Inferior parietal cortex (tissue), 1 donor: Measurements from ENCODE around the gene LZTS3.
"Not testable (repeated sequence)": the region's sequence is repeated elsewhere in the genome, so short reads cannot be mapped to it uniquely, and the experiment has no call there.

ENCODE experiments used
- DNase-seq: peaks from one replicate; pipeline ENCODE4 v3.0.0-alpha.2; 2016; ENCODE audit errors: extremely low spot score

Gene LZTS3

DNA sequence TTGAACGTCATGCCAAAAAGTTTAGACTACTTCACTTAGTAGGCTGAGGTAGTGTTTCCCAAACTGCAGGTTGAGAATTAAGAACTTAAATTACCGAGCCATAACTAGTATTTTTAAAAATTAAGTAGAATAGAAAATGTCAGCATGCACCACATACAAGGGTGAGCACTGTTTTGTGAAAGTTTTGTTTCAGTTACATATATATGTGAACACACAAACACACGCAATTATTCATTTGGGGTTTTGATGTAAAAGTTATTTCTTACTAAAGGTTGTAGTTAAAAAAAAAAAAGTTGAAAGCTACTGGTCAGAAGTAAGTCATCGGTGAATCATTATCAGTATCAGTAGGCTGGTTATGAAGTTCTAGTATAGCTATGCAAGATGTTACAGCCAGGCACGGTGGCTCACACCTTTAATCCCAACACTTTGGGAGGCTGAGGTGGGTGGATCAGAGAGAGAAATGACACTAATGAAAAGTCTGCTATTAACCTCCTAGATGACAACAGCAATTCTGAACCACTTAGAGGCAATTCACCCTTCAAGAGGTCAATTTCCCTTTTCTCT, 37.8 kb downstream of the LZTS3 start:
- no peak for DNase-seq

DNA sequence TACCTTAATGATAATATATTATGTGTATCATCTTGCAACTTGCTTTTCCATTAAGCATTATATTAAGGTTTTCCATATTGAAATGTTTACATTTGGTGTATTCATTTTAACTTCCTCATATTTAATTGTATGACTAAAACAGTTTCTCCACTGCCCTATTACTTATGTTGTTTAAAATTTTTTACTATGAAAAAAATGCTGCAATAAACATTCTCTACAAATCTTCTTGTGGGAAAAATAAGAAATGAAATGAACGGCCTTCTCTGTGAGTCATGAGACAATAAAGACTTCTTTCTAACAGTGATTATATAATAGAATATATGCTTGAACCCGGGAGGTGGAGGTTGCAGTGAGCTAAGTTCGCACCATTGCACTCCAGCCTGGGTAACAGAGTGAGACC, 39.2 kb downstream of the LZTS3 start:
- DNase-seq, result no peak

DNA sequence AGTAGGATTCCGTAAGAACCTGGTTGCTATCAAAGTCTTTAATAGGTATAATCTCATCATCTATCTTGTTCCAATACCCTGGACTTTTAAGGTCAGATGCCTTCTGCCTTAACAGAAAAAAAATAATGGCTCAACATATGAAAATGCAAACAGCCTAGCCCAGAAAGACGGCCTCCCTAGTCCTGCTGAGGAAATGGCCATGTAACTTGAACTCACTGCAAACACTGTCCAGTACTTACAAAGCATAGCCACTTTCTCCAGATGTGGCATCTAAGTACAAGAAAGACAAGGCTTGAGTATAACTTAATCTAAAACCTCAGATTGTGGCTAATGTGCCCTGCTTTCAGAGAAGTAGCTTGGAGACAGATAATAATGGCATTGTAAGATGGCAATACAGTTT, 40.2 kb downstream of the LZTS3 start:
- DNase-seq, result no peak

GRCh38 chr20:3130051-3130600, 43.2 kb downstream of the LZTS3 start:
- no peak for DNase-seq

DNA sequence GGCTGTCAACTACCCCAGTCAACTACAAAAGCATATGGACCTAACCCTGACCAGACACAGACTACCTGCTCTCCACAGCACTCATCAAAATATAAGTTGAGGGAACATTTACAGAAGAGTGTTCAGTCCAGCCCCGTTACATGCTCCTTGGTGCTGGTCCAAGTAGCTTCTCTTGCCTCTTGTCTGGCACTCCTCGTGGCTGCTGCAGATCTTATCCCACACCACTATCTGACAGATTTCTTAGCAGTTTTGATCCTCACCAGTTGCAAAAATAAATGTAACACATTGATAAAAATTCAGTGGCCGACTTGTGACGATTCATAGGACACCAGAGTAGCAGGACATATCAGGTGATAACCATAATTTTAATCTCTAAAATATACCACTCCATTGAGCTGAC, 44.3 kb downstream of the LZTS3 start:
- DNase-seq, result no peak

DNA sequence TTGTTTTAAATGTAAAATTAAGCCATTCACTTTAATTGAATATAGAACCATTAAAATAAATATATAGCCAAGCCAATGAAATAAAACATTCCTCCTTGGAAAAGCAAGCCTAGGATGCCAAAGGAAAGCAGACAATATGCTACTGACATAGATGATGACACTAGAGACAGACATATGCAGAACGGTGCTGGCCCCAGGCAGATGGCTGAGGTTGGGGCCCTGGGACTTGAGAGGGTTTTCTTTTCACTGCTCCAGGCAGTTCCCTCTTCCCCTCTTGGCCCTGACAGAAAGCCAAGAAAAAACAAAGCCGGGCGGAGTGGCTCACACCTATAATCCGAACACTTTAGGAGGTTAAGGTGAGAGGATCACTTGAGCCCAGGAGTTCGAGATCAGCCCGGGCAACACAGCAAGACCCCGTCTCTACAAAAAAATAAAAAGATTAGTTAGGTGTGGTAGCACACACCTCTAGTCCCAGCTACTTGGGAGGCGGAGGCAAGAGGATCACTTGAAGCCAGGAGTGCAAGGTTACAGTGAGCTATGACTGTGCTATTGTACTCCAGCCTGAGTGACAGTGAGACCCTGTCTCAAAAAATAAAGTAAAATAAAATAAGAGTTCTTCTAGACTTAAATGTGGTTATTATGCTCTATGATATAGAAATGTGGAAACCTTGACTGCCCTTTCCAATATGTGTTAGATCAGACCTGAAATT, 44.9 kb downstream of the LZTS3 start:
- DNase-seq, result no peak

- DNase-seq, result no peak
Observed at GRCh38 chr20:3126527-3126859, 46.9 kb downstream of the LZTS3 start.

- not testable (repeated sequence) for DNase-seq
Observed at GRCh38 chr20:3125776-3126526, 47.4 kb downstream of the LZTS3 start.

DNA sequence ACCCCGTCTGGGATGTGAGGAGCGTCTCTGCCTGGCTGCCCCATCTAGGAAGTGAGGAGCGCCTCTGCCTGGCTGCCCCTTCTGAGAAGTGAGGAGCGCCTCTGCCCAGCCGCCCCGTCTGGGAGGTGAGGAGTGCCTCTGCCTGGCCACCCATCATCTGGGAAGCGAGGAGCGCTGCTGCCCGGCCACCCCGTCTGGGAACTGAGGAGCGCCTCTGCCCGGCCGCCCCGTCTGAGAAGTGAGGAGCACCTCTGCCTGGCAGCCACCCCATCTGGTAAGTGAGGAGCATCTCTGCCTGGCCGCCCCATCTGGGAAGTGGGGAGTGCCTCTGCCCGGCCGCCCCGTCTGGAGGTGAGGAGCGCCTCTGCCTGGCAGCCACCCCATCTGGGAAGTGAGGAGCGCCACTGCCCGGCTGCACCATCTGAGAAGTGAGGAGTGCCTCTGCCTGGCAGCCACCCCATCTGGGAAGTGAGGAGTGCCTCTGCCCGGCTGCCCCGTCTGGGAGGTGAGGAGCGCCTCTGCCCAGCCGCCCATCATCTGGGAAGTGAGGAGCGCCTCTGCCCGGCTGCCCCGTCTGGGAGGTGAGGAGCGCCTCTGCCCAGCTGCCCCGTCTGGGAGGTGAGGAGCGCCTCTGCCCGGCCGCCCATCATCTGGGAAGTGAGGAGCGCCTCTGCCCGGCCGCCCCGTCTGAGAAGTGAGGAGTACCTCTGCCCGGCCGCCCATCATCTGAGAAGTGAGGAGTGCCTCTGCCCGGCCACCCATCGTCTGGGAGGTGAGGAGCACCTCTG, 48.4 kb downstream of the LZTS3 start:
- DNase-seq, result not testable (repeated sequence)

DNA sequence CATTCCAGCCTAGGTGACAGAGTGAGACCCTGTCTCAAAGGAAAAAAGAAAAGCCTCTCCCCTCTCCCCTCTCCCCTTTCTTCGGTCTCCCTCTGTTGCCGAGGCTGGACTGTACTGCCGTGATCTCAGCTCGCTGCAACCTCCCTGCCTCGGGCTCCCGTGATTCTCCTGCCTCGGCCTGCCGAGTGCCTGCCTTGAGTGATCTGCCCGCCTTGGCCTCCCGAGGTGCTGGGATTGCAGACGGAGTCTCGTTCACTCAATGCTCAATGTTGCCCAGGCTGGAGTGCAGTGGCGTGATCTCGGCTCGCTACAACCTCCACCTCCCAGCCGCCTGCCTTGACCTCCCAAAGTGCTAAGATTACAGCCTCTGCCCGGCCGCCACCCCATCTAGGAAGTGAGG, 49.2 kb downstream of the LZTS3 start:
- not testable (repeated sequence) for DNase-seq

DNA sequence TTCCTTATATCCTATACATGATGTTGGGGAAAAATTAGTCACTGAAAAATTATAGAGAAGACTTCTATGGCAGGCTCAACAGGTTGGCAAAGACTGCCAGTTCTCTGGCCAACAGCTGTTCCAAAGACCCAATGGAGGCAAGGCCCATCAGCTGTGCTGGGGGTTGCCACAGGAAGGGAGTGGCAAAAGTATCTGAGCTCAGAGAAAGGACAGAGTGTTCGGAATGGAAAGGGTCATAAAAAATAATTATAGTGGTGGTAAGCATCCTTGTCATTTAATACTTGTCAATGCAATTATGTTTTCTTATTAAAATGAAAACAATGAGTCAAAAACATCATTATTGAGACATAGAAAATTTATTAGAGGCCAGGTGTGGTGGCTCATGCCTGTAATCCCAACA, 49.8 kb downstream of the LZTS3 start:
- no peak for DNase-seq

- no peak for DNase-seq
Observed at GRCh38 chr20:3121955-3122610, 51.3 kb downstream of the LZTS3 start.

DNA sequence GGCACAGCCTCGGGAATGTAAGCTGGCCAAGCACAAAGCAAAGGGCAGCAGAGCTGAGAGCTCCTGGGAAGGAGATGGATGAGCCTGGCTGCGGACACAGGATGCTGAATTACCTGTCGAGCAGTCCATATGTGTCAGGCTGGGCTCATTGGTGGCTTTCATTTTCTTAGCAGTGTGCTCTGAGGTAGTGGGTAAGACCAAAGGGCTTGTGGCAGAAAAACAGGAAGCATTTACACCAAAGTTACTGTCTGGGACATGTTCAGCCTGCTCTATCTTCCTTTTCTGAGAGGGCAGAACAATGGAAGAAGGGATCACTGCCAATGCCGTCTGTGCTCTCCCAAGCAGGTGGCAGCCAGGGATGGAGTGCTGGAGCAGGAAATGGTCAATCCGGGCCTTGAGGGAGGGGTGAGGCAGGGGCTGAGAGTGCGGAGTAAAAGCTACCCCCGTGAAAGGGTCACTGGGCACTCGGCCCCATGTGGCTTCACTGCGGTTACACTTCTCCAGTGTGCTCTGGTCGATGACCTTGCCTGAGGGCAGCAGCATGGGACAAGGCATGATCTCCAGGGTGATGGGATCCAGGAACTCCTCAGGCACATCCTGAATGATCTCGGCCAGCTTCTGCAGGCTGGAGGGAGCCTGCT, 52.0 kb downstream of the LZTS3 start:
- no peak for DNase-seq

GRCh38 chr20:3119044-3119443, 54.3 kb downstream of the LZTS3 start:
- no peak for DNase-seq

GRCh38 chr20:3117839-3118379, 55.4 kb downstream of the LZTS3 start:
- peak; percentile 69 for DNase-seq

GRCh38 chr20:3116341-3116740, 57.0 kb downstream of the LZTS3 start:
- no peak for DNase-seq

GRCh38 chr20:3115190-3116107, 57.9 kb downstream of the LZTS3 start:
- peak; percentile 73 for DNase-seq
